OCI-LY1 (cell line): ENCODE measurements around the gene PLK4.
A peak's percentile ranks its signal among the peaks of the same experiment; 100 is the strongest.

Source experiments
- CTCF ChIP-seq: fragments of 200-600 bp; sonication (generic), shearing (Covaris generic); IDR thresholded peaks from 2 replicates; pipeline ENCODE4 v1.5.1; 2017; ENCODE audit warnings: mild to moderate bottlenecking, antibody characterized with exemption, low read length, moderate library complexity, mixed read lengths
- EZH2 ChIP-seq: fragments of 200-600 bp; sonication (generic), shearing (Covaris generic); IDR thresholded peaks from 2 replicates; pipeline ENCODE4 v1.8.0; 2017; ENCODE audit warnings: borderline replicate concordance, mixed run types, mild to moderate bottlenecking, antibody characterized with exemption, low read length, moderate library complexity, mixed read lengths

- peak; percentile 5; the same call in 1 of the 2 replicates for TF ChIP-seq CTCF
- TF ChIP-seq EZH2: no peak
Measured at GRCh38 chr4:127881563-127881864, 821 bp downstream of the PLK4 start.
